AG04450 (cell line): ENCODE data around the gene OR2V1. TPM values are rescaled to one million over a fixed set of nuclear protein-coding genes. Genes with fewer than 3 reads are reported as not detected.
"Not testable (repeated sequence)": the region's sequence is repeated elsewhere in the genome, so short reads cannot be mapped to it uniquely, and the experiment has no call there.

ENCODE experiments used
- CTCF ChIA-PET: fragments of 300-600, 350-600 bp; formaldehyde crosslinking; extraction: SDS; loops from one replicate; lab custom pipeline; 2022; ENCODE audit warnings: antibody characterized with exemption, inconsistent platforms; lab: Charles Lee
- POLR2A ChIA-PET: fragments of 350-600 bp; formaldehyde crosslinking; extraction: SDS; loops from one replicate; lab custom pipeline; 2021; ENCODE audit warnings: antibody characterized with exemption, inconsistent platforms; lab: Yijun Ruan, JAX
- DNase-seq: peaks from one replicate; pipeline ENCODE4 v3.0.0-alpha.2; 2011; ENCODE audit warnings: low read depth, low spot score
- H3K27ac ChIP-seq: one replicate; pipeline ENCODE4 v1.5.1; 2012; ENCODE audit warnings: low read depth, low read length, control low read depth
- H3K27me3 ChIP-seq: one replicate; pipeline ENCODE4 v1.6.0; 2012; ENCODE audit warnings: low read length; ENCODE audit not compliant: control insufficient read depth, insufficient read depth
- H3K4me3 ChIP-seq: 2 replicates; pipeline ENCODE4 v1.5.1; 2011; ENCODE audit warnings: mild to moderate bottlenecking, low read depth, low read length, control low read depth
- H3K9me3 ChIP-seq: 2 replicates; pipeline ENCODE4 v1.5.1; 2012; ENCODE audit warnings: low read length; ENCODE audit not compliant: control insufficient read depth, insufficient read depth
- polyA plus RNA-seq: library from polyadenylated mRNA; depleted of rRNA; stranded (reverse); fragments of >200 nt; gene quantifications from 2 replicates; pipeline ENCODE4 v1.2.3, GENCODE V29; 2011
- TF ChIP-seq, protein P1 (sequence below): IDR thresholded peaks from 2 replicates; pipeline ENCODE4 v1.5.1; 2011; ENCODE audit warnings: low read depth, low read length, control low read depth, inconsistent platforms

The OR2V1 gene
- polyA plus RNA-seq, 1 experiment: not detected

DNA sequence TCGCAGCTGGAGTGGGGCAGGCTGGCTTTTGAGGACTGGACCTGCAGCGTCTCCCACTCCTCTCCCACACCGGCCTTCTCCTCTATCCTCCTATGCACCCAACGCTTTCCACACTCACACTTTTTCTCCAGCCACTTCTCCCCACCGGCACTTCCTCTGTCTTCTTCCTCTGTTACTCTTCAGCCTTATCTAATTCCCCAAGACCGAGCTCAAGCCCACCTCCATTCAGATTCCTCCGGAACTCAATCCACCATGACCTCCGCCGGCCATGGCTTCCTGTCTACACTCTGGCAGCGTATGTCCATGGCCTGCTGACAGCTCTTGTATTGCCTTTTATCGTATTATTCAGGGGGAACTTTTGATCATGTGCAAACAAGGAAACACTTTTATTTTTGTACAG is 545 bp upstream of the OR2V1 start:
- Histone ChIP-seq H3K4me3 (no peak overlapping the region), H3K27ac (no peak overlapping the region), H3K9me3 (no peaks in the 10 kb centered on the region; the same call in 1 of the 2 replicates), H3K27me3 (no peaks in the 10 kb centered on the region)
- ChIA-PET CTCF (no interaction called here), POLR2A (no interaction called here)
- TF ChIP-seq, protein P1, sequence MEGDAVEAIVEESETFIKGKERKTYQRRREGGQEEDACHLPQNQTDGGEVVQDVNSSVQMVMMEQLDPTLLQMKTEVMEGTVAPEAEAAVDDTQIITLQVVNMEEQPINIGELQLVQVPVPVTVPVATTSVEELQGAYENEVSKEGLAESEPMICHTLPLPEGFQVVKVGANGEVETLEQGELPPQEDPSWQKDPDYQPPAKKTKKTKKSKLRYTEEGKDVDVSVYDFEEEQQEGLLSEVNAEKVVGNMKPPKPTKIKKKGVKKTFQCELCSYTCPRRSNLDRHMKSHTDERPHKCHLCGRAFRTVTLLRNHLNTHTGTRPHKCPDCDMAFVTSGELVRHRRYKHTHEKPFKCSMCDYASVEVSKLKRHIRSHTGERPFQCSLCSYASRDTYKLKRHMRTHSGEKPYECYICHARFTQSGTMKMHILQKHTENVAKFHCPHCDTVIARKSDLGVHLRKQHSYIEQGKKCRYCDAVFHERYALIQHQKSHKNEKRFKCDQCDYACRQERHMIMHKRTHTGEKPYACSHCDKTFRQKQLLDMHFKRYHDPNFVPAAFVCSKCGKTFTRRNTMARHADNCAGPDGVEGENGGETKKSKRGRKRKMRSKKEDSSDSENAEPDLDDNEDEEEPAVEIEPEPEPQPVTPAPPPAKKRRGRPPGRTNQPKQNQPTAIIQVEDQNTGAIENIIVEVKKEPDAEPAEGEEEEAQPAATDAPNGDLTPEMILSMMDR: no peak
- DNase-seq: no peak

DNA sequence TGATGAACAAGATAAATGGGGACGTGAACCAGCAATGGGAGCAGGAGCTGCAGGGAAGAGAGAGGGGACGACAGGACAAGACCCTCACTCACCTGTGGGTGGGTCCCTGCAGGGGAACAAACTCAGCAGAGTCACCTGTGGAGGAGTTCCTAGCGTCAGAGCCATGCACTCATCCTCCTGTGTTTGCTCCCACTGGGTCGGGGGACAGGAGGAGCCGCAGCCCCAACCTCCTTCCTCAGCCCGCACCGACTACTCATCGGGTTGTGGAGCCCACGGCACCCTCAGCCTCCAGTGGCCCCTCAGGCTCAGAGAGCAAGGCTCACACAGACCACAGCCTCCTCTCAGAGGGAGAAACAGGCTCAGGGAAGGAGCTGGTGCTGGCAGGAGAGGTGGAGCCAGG is 888 bp downstream of the OR2V1 start:
- DNase-seq, H3K27ac ChIP-seq, H3K27me3 ChIP-seq, POLR2A ChIA-PET, H3K9me3 ChIP-seq, H3K4me3 ChIP-seq, CTCF ChIA-PET: not testable (repeated sequence)

DNA sequence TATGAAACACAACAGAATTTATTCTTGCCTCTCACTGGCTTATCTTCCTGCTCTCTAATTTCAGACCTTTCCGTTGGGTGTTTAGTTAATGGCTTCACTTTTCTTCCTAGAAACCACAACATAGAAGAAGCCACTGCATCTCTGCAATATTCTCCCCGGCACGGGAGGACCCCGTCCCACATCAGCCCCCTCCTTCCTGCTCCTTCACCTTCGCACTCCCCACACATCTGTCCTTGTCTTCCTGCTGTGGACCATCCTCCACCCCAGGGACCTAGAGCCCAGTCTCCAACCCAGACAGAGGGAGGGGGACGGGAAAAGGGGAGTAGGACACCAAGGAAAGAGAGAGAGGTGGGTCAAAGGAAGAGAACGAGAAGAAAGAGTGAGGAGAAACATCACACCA is 1.4 kb downstream of the OR2V1 start:
- H3K4me3 ChIP-seq: no peak overlapping the region
- POLR2A ChIA-PET: no interaction called here
- no peak overlapping the region for H3K27ac ChIP-seq
- CTCF ChIA-PET: no interaction called here
- no peaks in the 10 kb centered on the region; the same call in 1 of the 2 replicates for H3K9me3 ChIP-seq
- no peaks in the 10 kb centered on the region for H3K27me3 ChIP-seq
- DNase-seq: no peak
- TF ChIP-seq, protein P1: no peak

DNA sequence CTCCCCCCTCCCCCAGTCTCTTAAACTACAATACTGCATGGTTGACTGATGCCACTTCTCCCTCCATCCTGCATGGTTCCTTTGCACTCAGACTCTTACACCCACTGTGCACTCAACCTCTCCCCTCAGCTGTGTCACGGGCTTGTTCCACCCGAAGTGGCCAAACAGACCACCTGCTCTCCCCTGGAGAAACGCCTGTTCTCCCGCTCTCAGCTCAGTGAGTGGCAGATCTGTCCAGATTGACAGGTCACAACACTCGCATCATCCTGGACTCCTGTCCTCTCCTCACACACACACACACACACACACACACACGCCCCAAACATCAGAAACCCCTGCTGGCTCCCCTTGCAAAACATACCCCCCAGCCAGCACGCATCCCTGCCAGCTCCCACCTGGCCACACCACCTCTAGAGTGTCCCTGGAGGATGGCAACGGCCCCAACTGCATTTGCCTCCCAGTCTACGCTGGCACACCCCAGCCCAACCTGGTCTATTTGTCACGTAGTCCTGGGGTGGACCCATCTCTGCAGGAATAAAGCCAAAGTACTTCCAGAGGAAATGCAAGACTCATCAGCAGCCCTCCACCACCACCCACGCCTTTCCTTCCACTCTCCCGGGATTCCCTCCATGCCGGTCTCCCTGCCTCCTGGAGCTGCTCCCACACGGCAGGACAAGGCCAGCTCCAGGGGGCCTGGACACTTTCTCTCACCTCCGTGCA is 2.9 kb downstream of the OR2V1 start:
- H3K9me3 ChIP-seq: no peaks in the 10 kb centered on the region; the same call in 1 of the 2 replicates
- no peak for DNase-seq
- H3K4me3 ChIP-seq: no peak overlapping the region
- CTCF ChIA-PET: no interaction called here
- H3K27ac ChIP-seq: no peak overlapping the region
- TF ChIP-seq, protein P1: no peak
- H3K27me3 ChIP-seq: no peaks in the 10 kb centered on the region
- POLR2A ChIA-PET: no interaction called here

DNA sequence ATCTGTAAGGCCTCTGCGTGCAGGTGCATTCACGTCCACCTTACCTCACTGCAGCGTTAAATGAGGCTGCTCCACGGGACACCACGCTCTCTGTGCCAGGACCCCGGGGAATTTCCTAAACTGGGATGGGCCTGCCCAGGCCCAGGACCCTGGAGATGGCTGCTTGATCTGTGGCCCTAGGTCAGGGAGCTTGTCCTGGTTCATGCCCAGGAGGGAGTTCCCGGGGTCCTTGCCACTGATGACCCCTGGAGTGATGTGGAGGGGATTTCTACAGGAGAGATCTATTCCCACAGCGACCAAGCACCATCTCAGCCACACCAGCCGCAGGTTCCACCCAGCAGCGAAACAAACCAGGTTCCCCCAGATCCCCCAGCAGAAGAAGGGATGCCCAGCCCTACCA is 3.5 kb downstream of the OR2V1 start:
- DNase-seq: no peak
- Histone ChIP-seq H3K4me3 (no peak overlapping the region), H3K27me3 (no peaks in the 10 kb centered on the region), H3K27ac (no peak overlapping the region), H3K9me3 (no peaks in the 10 kb centered on the region; the same call in 1 of the 2 replicates)
- TF ChIP-seq, protein P1: no peak
- CTCF ChIA-PET: no interaction called here
- POLR2A ChIA-PET: no interaction called here
